Testis (tissue), 2 donors: ENCODE data around the gene PI3.

Experiments
- POLR2A ChIP-seq: fragments of 450-650 bp; IDR thresholded peaks from one replicate; pipeline ENCODE4 v1.6.1; 2017; ENCODE audit warnings: antibody characterized with exemption, mild to moderate bottlenecking, moderate library complexity
- TF ChIP-seq, protein P1 (sequence below), 3 experiments: fragments of 450-650 bp in 2 of 3; fragments of 200-600 bp in 1 of 3; sonication (generic) in 1 of 3; IDR thresholded peaks; one replicate each; pipeline ENCODE4 v1.5.1; 2016 to 2019; ENCODE audit warnings: antibody characterized with exemption in 3 of 3, mild to moderate bottlenecking in 2 of 3, moderate library complexity in 1 of 3

DNA sequence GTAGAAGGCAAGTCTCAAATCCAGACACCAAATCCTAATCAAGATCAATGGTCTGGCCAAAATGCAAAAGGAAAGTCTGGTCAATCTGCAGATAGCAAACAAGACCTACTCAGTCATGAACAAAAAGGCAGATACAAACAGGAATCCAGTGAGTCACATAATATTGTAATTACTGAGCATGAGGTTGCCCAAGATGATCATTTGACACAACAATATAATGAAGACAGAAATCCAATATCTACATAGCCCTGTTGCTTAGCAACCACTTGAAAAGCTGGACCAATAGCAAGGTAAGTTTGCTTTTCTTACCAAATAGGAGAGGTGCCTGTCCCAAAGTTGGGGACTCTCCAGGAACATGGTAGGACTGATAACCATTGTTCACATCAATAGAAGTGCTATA, 48.4 kb downstream of the PI3 start:
- TF ChIP-seq, protein P1, sequence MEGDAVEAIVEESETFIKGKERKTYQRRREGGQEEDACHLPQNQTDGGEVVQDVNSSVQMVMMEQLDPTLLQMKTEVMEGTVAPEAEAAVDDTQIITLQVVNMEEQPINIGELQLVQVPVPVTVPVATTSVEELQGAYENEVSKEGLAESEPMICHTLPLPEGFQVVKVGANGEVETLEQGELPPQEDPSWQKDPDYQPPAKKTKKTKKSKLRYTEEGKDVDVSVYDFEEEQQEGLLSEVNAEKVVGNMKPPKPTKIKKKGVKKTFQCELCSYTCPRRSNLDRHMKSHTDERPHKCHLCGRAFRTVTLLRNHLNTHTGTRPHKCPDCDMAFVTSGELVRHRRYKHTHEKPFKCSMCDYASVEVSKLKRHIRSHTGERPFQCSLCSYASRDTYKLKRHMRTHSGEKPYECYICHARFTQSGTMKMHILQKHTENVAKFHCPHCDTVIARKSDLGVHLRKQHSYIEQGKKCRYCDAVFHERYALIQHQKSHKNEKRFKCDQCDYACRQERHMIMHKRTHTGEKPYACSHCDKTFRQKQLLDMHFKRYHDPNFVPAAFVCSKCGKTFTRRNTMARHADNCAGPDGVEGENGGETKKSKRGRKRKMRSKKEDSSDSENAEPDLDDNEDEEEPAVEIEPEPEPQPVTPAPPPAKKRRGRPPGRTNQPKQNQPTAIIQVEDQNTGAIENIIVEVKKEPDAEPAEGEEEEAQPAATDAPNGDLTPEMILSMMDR (IDR thresholded peaks at IDR 0.05), result no peak
- no peak for TF ChIP-seq POLR2A
